ENCODE data around the gene STK38.

- TF ChIP-seq, protein P1, sequence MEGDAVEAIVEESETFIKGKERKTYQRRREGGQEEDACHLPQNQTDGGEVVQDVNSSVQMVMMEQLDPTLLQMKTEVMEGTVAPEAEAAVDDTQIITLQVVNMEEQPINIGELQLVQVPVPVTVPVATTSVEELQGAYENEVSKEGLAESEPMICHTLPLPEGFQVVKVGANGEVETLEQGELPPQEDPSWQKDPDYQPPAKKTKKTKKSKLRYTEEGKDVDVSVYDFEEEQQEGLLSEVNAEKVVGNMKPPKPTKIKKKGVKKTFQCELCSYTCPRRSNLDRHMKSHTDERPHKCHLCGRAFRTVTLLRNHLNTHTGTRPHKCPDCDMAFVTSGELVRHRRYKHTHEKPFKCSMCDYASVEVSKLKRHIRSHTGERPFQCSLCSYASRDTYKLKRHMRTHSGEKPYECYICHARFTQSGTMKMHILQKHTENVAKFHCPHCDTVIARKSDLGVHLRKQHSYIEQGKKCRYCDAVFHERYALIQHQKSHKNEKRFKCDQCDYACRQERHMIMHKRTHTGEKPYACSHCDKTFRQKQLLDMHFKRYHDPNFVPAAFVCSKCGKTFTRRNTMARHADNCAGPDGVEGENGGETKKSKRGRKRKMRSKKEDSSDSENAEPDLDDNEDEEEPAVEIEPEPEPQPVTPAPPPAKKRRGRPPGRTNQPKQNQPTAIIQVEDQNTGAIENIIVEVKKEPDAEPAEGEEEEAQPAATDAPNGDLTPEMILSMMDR (IDR thresholded peaks at IDR 0.05), result no peak
- no peak for TF ChIP-seq POLR2A (IDR thresholded peaks at IDR 0.05)
These were observed 45.6 kb downstream of the STK38 start for GRCh38 chr6:36501686-36502085.

Measured in breast epithelium (tissue), 3 donors.